K562 (cell line): ENCODE measurements around the gene CBX8. TPM values are rescaled to one million over a fixed set of nuclear protein-coding genes. Genes with fewer than 3 reads are reported as not detected.
A peak's percentile ranks its signal among the peaks of the same experiment; 100 is the strongest.

ENCODE experiments used
- FOXM1 ChIP-seq, 2 experiments: fragments of 450-650 bp in 1 of 2; sonication (generic) in 1 of 2; formaldehyde crosslinking in 1 of 2; IDR thresholded peaks; 2 replicates each; pipeline versions ENCODE4 v1.6.1 to v1.9.0; 2017 to 2022; ENCODE audit warnings: low read depth in 2 of 2, mild to moderate bottlenecking in 2 of 2, missing genetic modification reagents in 1 of 2, moderate library complexity in 1 of 2
- GTF2E2 ChIP-seq: fragments of 200-800 bp; sonication (Bioruptor generic); IDR thresholded peaks from 2 replicates; pipeline ENCODE4 v1.6.1; 2016; ENCODE audit warnings: missing genetic modification characterization, missing compliant biosample characterization
- HMG20B ChIP-seq: fragments of 250-450 bp; sonication (Bioruptor Pico); IDR thresholded peaks from 2 replicates; pipeline ENCODE4 v1.5.0; 2021; ENCODE audit warnings: mild to moderate bottlenecking
- HOXB6 ChIP-seq: fragments of 250-450 bp; sonication (Bioruptor Pico); IDR thresholded peaks from 2 replicates; pipeline ENCODE4 v1.5.1; 2022; ENCODE audit warnings: mild to moderate bottlenecking, borderline replicate concordance
- MAZ ChIP-seq, 2 experiments: fragments of 450-650 bp in 1 of 2; sonication (generic) in 1 of 2; formaldehyde crosslinking; IDR thresholded peaks in 1 of 2; conservative IDR thresholded peaks in 1 of 2; 2 replicates each; pipeline versions ENCODE4 v1.4.0 to v1.5.0; 2020; ENCODE audit warnings: mild to moderate bottlenecking in 1 of 2, missing genetic modification reagents in 1 of 2
- NR0B1 ChIP-seq: fragments of 450-650 bp; IDR thresholded peaks from one replicate; pipeline ENCODE4 v1.6.1; 2018; ENCODE audit warnings: mild to moderate bottlenecking, moderate library complexity; ENCODE audit not compliant: partially characterized antibody
- PCBP2 ChIP-seq: fragments of 200-400 bp; formaldehyde crosslinking; IDR thresholded peaks from 2 replicates; pipeline ENCODE4 v1.6.1; 2018; ENCODE audit warnings: low read length, low read depth, mild to moderate bottlenecking, moderate library complexity; ENCODE audit not compliant: poor library complexity, severe bottlenecking
- POU5F1 ChIP-seq: fragments of 150-350 bp; IDR thresholded peaks from 2 replicates; pipeline ENCODE4 v1.6.1; 2014; ENCODE audit warnings: borderline replicate concordance, low read length, low read depth, mild to moderate bottlenecking; ENCODE audit not compliant: partially characterized antibody
- PRMT5 ChIP-seq: sonication (generic); formaldehyde crosslinking; IDR thresholded peaks from 2 replicates; pipeline ENCODE4 v1.5.0; 2020; ENCODE audit warnings: missing genetic modification reagents
- PTRF ChIP-seq: fragments of 450-650 bp; IDR thresholded peaks from 2 replicates; pipeline ENCODE4 v1.6.1; 2016; ENCODE audit warnings: mild to moderate bottlenecking, missing genetic modification characterization, missing compliant biosample characterization
- RBM34 ChIP-seq: fragments of 200-400 bp; formaldehyde crosslinking; IDR thresholded peaks from 2 replicates; pipeline ENCODE4 v1.6.1; 2018; ENCODE audit warnings: low read length, borderline replicate concordance; ENCODE audit not compliant: insufficient read depth
- RFX5 ChIP-seq: IDR thresholded peaks from 2 replicates; pipeline ENCODE4 v1.6.1; 2011; ENCODE audit warnings: low read depth, mild to moderate bottlenecking, improper control_type of control experiment, low read length
- SIRT6 ChIP-seq: IDR thresholded peaks from one replicate; pipeline ENCODE4 v1.6.1; 2012; ENCODE audit warnings: low read depth, mild to moderate bottlenecking, control low read depth, inconsistent platforms, low read length, moderate library complexity
- TFAP4 ChIP-seq: sonication (generic); formaldehyde crosslinking; IDR thresholded peaks from 2 replicates; pipeline ENCODE4 v1.8.0; 2022; ENCODE audit warnings: missing genetic modification reagents, mild to moderate bottlenecking, moderate library complexity, borderline replicate concordance
- THRAP3 ChIP-seq: fragments of 450-650 bp; IDR thresholded peaks from 2 replicates; pipeline ENCODE4 v1.6.1; 2016; ENCODE audit warnings: mild to moderate bottlenecking, inconsistent platforms, borderline replicate concordance
- ZNF121 ChIP-seq: sonication (generic); formaldehyde crosslinking; conservative IDR thresholded peaks from 2 replicates; pipeline ENCODE4 v1.8.0; 2022; ENCODE audit warnings: missing genetic modification reagents
- ZNF24 ChIP-seq: fragments of 450-650 bp; IDR thresholded peaks from 2 replicates; pipeline ENCODE4 v1.6.1; 2016
- ZNF449 ChIP-seq: fragments of 250-450 bp; sonication (Bioruptor Pico); IDR thresholded peaks from 2 replicates; pipeline ENCODE4 v1.8.0; 2022; ENCODE audit warnings: moderate library complexity, mild to moderate bottlenecking, inconsistent platforms
- ZNF507 ChIP-seq: conservative IDR thresholded peaks from 2 replicates; pipeline ENCODE4 v1.6.1; 2017; ENCODE audit warnings: missing genetic modification characterization, missing compliant biosample characterization
- ZNF586 ChIP-seq: fragments of 450-650 bp; formaldehyde crosslinking; conservative IDR thresholded peaks from 2 replicates; pipeline ENCODE4 v1.4.0; 2020; ENCODE audit warnings: mild to moderate bottlenecking, moderate library complexity
- ZNF696 ChIP-seq: fragments of 250-450 bp; sonication (Bioruptor Pico); conservative IDR thresholded peaks from 2 replicates; pipeline ENCODE4 v1.4.0; 2020; ENCODE audit warnings: mild to moderate bottlenecking, moderate library complexity
- polyA plus RNA-seq, 8 experiments: library from polyadenylated mRNA; depleted of rRNA in 4 of 8; stranded (reverse) in 5 of 8; unstranded in 3 of 8; fragments of >200 nt; fragmentation: Nextera tagmentation in 2 of 8; fragmentation: Illumina TruSeq in 1 of 8; extraction: Ambion mirVana in 2 of 8; extraction: Trizol in 1 of 8; gene quantifications; 2 replicates each; pipeline versions ENCODE4 v1.2.1 to v1.2.3, GENCODE V29; 2011 to 2014; ENCODE audit warnings: inconsistent platforms in 1 of 8, missing spikeins in 1 of 8
- total RNA-seq, 7 experiments: library from RNA; depleted of rRNA in 6 of 7; stranded (reverse); fragments of >200 nt in 6 of 7; fragmentation: Illumina TruSeq in 2 of 7; extraction: Trizol in 2 of 7; gene quantifications; 2 replicates each; pipeline versions ENCODE4 v1.2.1 to v1.2.3, GENCODE V29; 2011 to 2021; ENCODE audit warnings: low replicate concordance in 1 of 7
- TF ChIP-seq, protein P1 (sequence below): fragments of 450-650 bp; conservative IDR thresholded peaks from 2 replicates; pipeline ENCODE4 v1.6.1; 2016; ENCODE audit warnings: missing genetic modification characterization, low read depth, mild to moderate bottlenecking, missing compliant biosample characterization, moderate library complexity

The CBX8 gene
- total and polyA plus RNA-seq, 9 of the 15 experiments (the other 6 are each of a cell fraction or from before 2014, with no cell fraction given): 0.08 to 11.9 (median 2.6) TPM

GRCh38 chr17:79831265-79832217 is 34.7 kb upstream of the CBX8 start (continued):
- peak; percentile 42 to 83 for TF ChIP-seq MAZ (CRISPR knock-in tag; conservative IDR thresholded peaks at IDR 0.05 in 1 of 2, IDR thresholded peaks at IDR 0.05 in 1 of 2)
- TF ChIP-seq PRMT5: no peak
- TF ChIP-seq SIRT6: no peak
- no peak for TF ChIP-seq ZNF696 (CRISPR knock-in tag)
- no peak for TF ChIP-seq RFX5
- no peak for TF ChIP-seq ZNF24
- no peak for TF ChIP-seq FOXM1 (IDR thresholded peaks at IDR 0.05; ENCODE audit: low read depth)
- no peak for TF ChIP-seq FOXM1 (CRISPR knock-in tag; IDR thresholded peaks at IDR 0.05; ENCODE audit: low read depth)
- no peak for TF ChIP-seq ZNF449 (CRISPR knock-in tag)
- no peak for TF ChIP-seq ZNF121 (CRISPR knock-in tag)
- no peak for TF ChIP-seq ZNF507 (tag)
- no peak for TF ChIP-seq THRAP3
- TF ChIP-seq, protein P1, sequence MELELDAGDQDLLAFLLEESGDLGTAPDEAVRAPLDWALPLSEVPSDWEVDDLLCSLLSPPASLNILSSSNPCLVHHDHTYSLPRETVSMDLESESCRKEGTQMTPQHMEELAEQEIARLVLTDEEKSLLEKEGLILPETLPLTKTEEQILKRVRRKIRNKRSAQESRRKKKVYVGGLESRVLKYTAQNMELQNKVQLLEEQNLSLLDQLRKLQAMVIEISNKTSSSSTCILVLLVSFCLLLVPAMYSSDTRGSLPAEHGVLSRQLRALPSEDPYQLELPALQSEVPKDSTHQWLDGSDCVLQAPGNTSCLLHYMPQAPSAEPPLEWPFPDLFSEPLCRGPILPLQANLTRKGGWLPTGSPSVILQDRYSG (tag): 0 out of 2 replicates have a peak, but pooled peaks have one; percentile 48
- no peak; the same call in 1 of the 2 replicates for TF ChIP-seq PTRF (tag)
- peak; percentile 50; the same call in 1 of the 2 replicates for TF ChIP-seq ZNF586 (CRISPR knock-in tag)
- TF ChIP-seq GTF2E2 (tag): no peak
- no peak for TF ChIP-seq NR0B1
- no peak for TF ChIP-seq HMG20B (CRISPR knock-in tag)
- no peak for TF ChIP-seq RBM34
- TF ChIP-seq PCBP2: peak; percentile 47
- TF ChIP-seq POU5F1: no peak
- no peak for TF ChIP-seq HOXB6 (CRISPR knock-in tag)
- peak; percentile 77; the same call in 1 of the 2 replicates for TF ChIP-seq TFAP4 (CRISPR knock-in tag)
